IMR-90 (cell line): ENCODE measurements around the gene IFIT5. TPM values are rescaled to one million over a fixed set of nuclear protein-coding genes. Genes with fewer than 3 reads are reported as not detected.

Experiments
- ATAC-seq: fragments of 200-7000 bp; cut with Tn5 transposase; 2 replicates; pipeline ENCODE4 v1.9.1; 2020; ENCODE audit warnings: low read depth, mild to moderate bottlenecking, moderate library complexity
- BruUV-seq: library from RNA; stranded (reverse); fragments of 400-500 nt; replicated peaks from 2 replicates; lab custom pipeline; 2021; lab: Mats Ljungman, UMichigan
- CTCF ChIA-PET: fragments of 300-600 bp; formaldehyde crosslinking; extraction: SDS; loops from one replicate; lab custom pipeline; 2021; ENCODE audit warnings: antibody characterized with exemption; lab: Yijun Ruan, JAX
- POLR2A ChIA-PET: fragments of 300-600 bp; sonication (Branson Sonifier 250); formaldehyde crosslinking; loops from one replicate; lab custom pipeline; 2022; ENCODE audit warnings: antibody characterized with exemption; ENCODE audit not compliant: unreplicated experiment; lab: Charles Lee
- DNase-seq: peaks from one replicate; pipeline ENCODE4 v3.0.0; 2013
- H2AFZ ChIP-seq: replicated peaks from 2 replicates; pipeline ENCODE3; 2013; ENCODE audit warnings: low read length, mild to moderate bottlenecking; ENCODE audit not compliant: poor library complexity
- H2AK5ac ChIP-seq: 2 replicates; pipeline ENCODE4 v1.6.1; 2013; ENCODE audit warnings: low read depth, low read length, inconsistent platforms
- H2AK9ac ChIP-seq: replicated peaks from 2 replicates; pipeline ENCODE3; 2013; ENCODE audit warnings: mild to moderate bottlenecking, low read depth, low read length, moderate library complexity; ENCODE audit not compliant: poor library complexity
- H2BK120ac ChIP-seq: 2 replicates; pipeline ENCODE4 v1.6.1; 2013; ENCODE audit warnings: low read depth, low read length, inconsistent platforms
- H2BK15ac ChIP-seq: 3 replicates; pipeline ENCODE4 v1.6.1; 2013; ENCODE audit warnings: low read depth, low read length, inconsistent platforms
- H2BK20ac ChIP-seq: 2 replicates; pipeline ENCODE4 v1.6.1; 2013; ENCODE audit warnings: low read depth, mild to moderate bottlenecking, inconsistent platforms, low read length, moderate library complexity
- H2BK5ac ChIP-seq: 2 replicates; pipeline ENCODE4 v1.6.1; 2013; ENCODE audit warnings: mild to moderate bottlenecking, low read depth, low read length, inconsistent platforms; ENCODE audit not compliant: poor library complexity, severe bottlenecking
- H3K14ac ChIP-seq: replicated peaks from 2 replicates; pipeline ENCODE4 v1.6.1; 2013; ENCODE audit warnings: low read depth, low read length, inconsistent platforms
- H3K18ac ChIP-seq: 2 replicates; pipeline ENCODE4 v1.6.1; 2013; ENCODE audit warnings: low read depth, low read length, control low read depth
- H3K23ac ChIP-seq: 2 replicates; pipeline ENCODE4 v1.6.1; 2013; ENCODE audit warnings: low read depth, low read length, inconsistent platforms
- H3K27ac ChIP-seq: 2 replicates; pipeline ENCODE4 v1.5.1; 2013; ENCODE audit warnings: mild to moderate bottlenecking, control low read depth, low read length; ENCODE audit not compliant: insufficient read depth
- H3K27me3 ChIP-seq: 2 replicates; pipeline ENCODE4 v1.6.1; 2013; ENCODE audit warnings: low read length; ENCODE audit not compliant: control insufficient read depth, insufficient read depth
- H3K36me3 ChIP-seq: 2 replicates; pipeline ENCODE4 v1.6.1; 2013; ENCODE audit warnings: low read length, mixed read lengths; ENCODE audit not compliant: control insufficient read depth, insufficient read depth
- H3K4ac ChIP-seq: 2 replicates; pipeline ENCODE4 v1.6.1; 2013; ENCODE audit warnings: low read depth, low read length, inconsistent platforms
- H3K4me1 ChIP-seq: 2 replicates; pipeline ENCODE4 v1.6.1; 2013; ENCODE audit warnings: low read length, mixed read lengths; ENCODE audit not compliant: control insufficient read depth, insufficient read depth
- H3K4me2 ChIP-seq: 2 replicates; pipeline ENCODE4 v1.6.1; 2013; ENCODE audit warnings: low read depth, mild to moderate bottlenecking, control low read depth, low read length, moderate library complexity
- H3K4me3 ChIP-seq: 2 replicates; pipeline ENCODE4 v1.5.1; 2013; ENCODE audit warnings: low read depth, mild to moderate bottlenecking, control low read depth, low read length, moderate library complexity; ENCODE audit not compliant: insufficient read depth
- H3K56ac ChIP-seq: 2 replicates; pipeline ENCODE4 v1.6.1; 2013; ENCODE audit warnings: low read length, inconsistent platforms; ENCODE audit not compliant: insufficient read depth; ENCODE audit errors: extremely low read depth
- H3K79me1 ChIP-seq, 2 experiments: 2 replicates each; pipeline ENCODE4 v1.6.1; 2013; ENCODE audit warnings: low read length in 2 of 2, inconsistent platforms in 1 of 2, low read depth in 1 of 2
- H3K9ac ChIP-seq: 2 replicates; pipeline ENCODE4 v1.6.1; 2013; ENCODE audit warnings: low read depth, low read length, control low read depth
- H3K9me1 ChIP-seq: 2 replicates; pipeline ENCODE4 v1.6.1; 2013; ENCODE audit warnings: low read length, inconsistent platforms; ENCODE audit not compliant: insufficient read depth
- H3K9me3 ChIP-seq: 2 replicates; pipeline ENCODE4 v1.6.1; 2013; ENCODE audit warnings: low read length; ENCODE audit not compliant: control insufficient read depth, insufficient read depth
- H4K20me1 ChIP-seq: 2 replicates; pipeline ENCODE4 v1.6.1; 2013; ENCODE audit warnings: low read length, inconsistent platforms; ENCODE audit not compliant: insufficient read depth
- H4K5ac ChIP-seq: 2 replicates; pipeline ENCODE4 v1.6.1; 2013; ENCODE audit warnings: mild to moderate bottlenecking, low read depth, low read length, control low read depth
- H4K8ac ChIP-seq, 2 experiments: 2 replicates each; pipeline ENCODE4 v1.6.1; 2013; ENCODE audit warnings: low read depth in 2 of 2, low read length in 2 of 2, control low read depth in 1 of 2, inconsistent platforms in 1 of 2
- H4K91ac ChIP-seq: 2 replicates; pipeline ENCODE4 v1.6.1; 2013; ENCODE audit warnings: low read depth, low read length, inconsistent platforms; ENCODE audit not compliant: insufficient read depth
- BHLHE40 ChIP-seq: fragments of 150-350 bp; IDR thresholded peaks from 2 replicates; pipeline ENCODE4 v1.6.1; 2016; ENCODE audit warnings: mild to moderate bottlenecking, low read depth, low read length
- CEBPB ChIP-seq: IDR thresholded peaks from 2 replicates; pipeline ENCODE4 v1.6.1; 2012; ENCODE audit warnings: low read depth, low read length, improper control_type of control experiment
- CHD1 ChIP-seq: IDR thresholded peaks from 2 replicates; pipeline ENCODE4 v1.6.1; 2012; ENCODE audit warnings: low read depth, low read length, improper control_type of control experiment
- CTCF ChIP-seq: conservative IDR thresholded peaks from 2 replicates; pipeline ENCODE4 v1.5.1; 2012; ENCODE audit warnings: mild to moderate bottlenecking, low read depth, low read length, improper control_type of control experiment
- ELK1 ChIP-seq: fragments of 150-350 bp; IDR thresholded peaks from 2 replicates; pipeline ENCODE4 v1.6.1; 2016; ENCODE audit warnings: low read depth, mild to moderate bottlenecking, low read length, moderate library complexity, borderline replicate concordance
- FOS ChIP-seq: fragments of 150-350 bp; IDR thresholded peaks from 2 replicates; pipeline ENCODE4 v1.6.1; 2016; ENCODE audit warnings: low read depth, low read length
- MAFK ChIP-seq: IDR thresholded peaks from 2 replicates; pipeline ENCODE4 v1.6.1; 2012; ENCODE audit warnings: low read depth, low read length, improper control_type of control experiment
- MAZ ChIP-seq: IDR thresholded peaks from 2 replicates; pipeline ENCODE4 v1.6.1; 2012; ENCODE audit warnings: low read depth, mild to moderate bottlenecking, low read length, improper control_type of control experiment, moderate library complexity, borderline replicate concordance
- MXI1 ChIP-seq: IDR thresholded peaks from 2 replicates; pipeline ENCODE4 v1.6.1; 2012; ENCODE audit warnings: low read depth, mild to moderate bottlenecking, low read length, moderate library complexity, borderline replicate concordance
- NFE2L2 ChIP-seq: fragments of 150-350 bp; IDR thresholded peaks from 2 replicates; pipeline ENCODE4 v1.6.1; 2016; ENCODE audit warnings: low read depth, mild to moderate bottlenecking, low read length
- POLR2A ChIP-seq: IDR thresholded peaks from 2 replicates; pipeline ENCODE4 v1.6.1; 2012; ENCODE audit warnings: mild to moderate bottlenecking, low read depth, low read length
- RAD21 ChIP-seq: IDR thresholded peaks from 2 replicates; pipeline ENCODE4 v1.6.1; 2012; ENCODE audit warnings: low read length, improper control_type of control experiment
- RCOR1 ChIP-seq: IDR thresholded peaks from 2 replicates; pipeline ENCODE4 v1.6.1; 2012; ENCODE audit warnings: mild to moderate bottlenecking, low read length, improper control_type of control experiment; ENCODE audit not compliant: insufficient replicate concordance
- RFX5 ChIP-seq: IDR thresholded peaks from 2 replicates; pipeline ENCODE4 v1.8.0; 2012; ENCODE audit warnings: low read depth, mild to moderate bottlenecking, low read length, moderate library complexity
- SMC3 ChIP-seq: fragments of 150-350 bp; IDR thresholded peaks from 2 replicates; pipeline ENCODE4 v1.6.1; 2016; ENCODE audit warnings: low read depth, mild to moderate bottlenecking, antibody characterized with exemption, low read length, moderate library complexity
- USF2 ChIP-seq: fragments of 150-350 bp; IDR thresholded peaks from 2 replicates; pipeline ENCODE4 v1.6.1; 2017; ENCODE audit warnings: mild to moderate bottlenecking, antibody characterized with exemption, low read length, low read depth
- WGBS, 2 experiments: methylation state at CpG; one replicate each; pipeline versions ENCODE4 v1.1.5 to v1.1.7; 2013; ENCODE audit warnings: missing lambda C conversion rate in 2 of 2; ENCODE audit not compliant: insufficient read length in 1 of 2; ENCODE audit errors: extremely low coverage in 2 of 2; 5-methylcytosine and 5-hydroxymethylcytosine counted together
- dilution Hi-C: fragments of 300-500 bp; cut with HindIII; formaldehyde crosslinking; loops from one replicate; pipeline ENCODE4 v1.14.3; 2018; ENCODE audit warnings: low sequenced_read_pairs; ENCODE audit not compliant: unreplicated experiment
- in situ Hi-C: fragments of 300-500 bp; cut with MboI; formaldehyde crosslinking; loops from 3 replicates; pipeline ENCODE4 v1.14.3; 2019; ENCODE audit warnings: low sequenced_read_pairs, inconsistent platforms, mixed read lengths
- intact Hi-C: fragments of 100-400 bp; cut with micrococcal nuclease; formaldehyde crosslinking; loops from 2 replicates; pipeline ENCODE4 v1.10.0; 2022
- polyA plus RNA-seq, 3 experiments: library from polyadenylated mRNA; depleted of rRNA; stranded (reverse); fragments of >200 nt; gene quantifications; 2 replicates each; pipeline ENCODE4 v1.2.3, GENCODE V29; 2012; ENCODE audit warnings: low replicate concordance in 1 of 3
- total RNA-seq: library from RNA; depleted of rRNA; stranded (reverse); fragments of >200 nt; gene quantifications from 2 replicates; pipeline ENCODE4 v1.2.3, GENCODE V29; 2012

IFIT5 gene
- total and polyA plus RNA-seq, 2 of the 4 experiments (the other 2 are of a cell fraction), result 5.2 to 18.1 TPM

GRCh38 chr10:89425000-89425399 is 10.6 kb downstream of the IFIT5 start:
- Histone ChIP-seq H4K8ac (no peak overlapping the region), H2AK9ac (no peak overlapping the region), H3K4me1 (peaks cover 15% of the 10 kb centered on the region), H2BK5ac (no peak overlapping the region), H3K27ac (no peak overlapping the region), H3K36me3 (no peaks in the 10 kb centered on the region), H2AK5ac (no peak overlapping the region), H3K79me1 (no peaks in the 10 kb centered on the region; a peak in 1 of 4 replicates), H2BK15ac (no peak overlapping the region), H3K4me2 (no peak overlapping the region), H3K56ac (no peak overlapping the region), H4K20me1 (no peaks in the 10 kb centered on the region), H3K9me3 (no peaks in the 10 kb centered on the region), H3K27me3 (no peaks in the 10 kb centered on the region), H4K91ac (no peak overlapping the region), H3K9me1 (peaks cover 7% of the 10 kb centered on the region), H2BK20ac (no peak overlapping the region), H4K5ac (no peak overlapping the region), H3K14ac (no peak overlapping the region), H2AFZ (no peak overlapping the region), H3K9ac (no peak overlapping the region), H3K4me3 (no peak overlapping the region), H3K18ac (no peak overlapping the region), H2BK120ac (no peak overlapping the region), H3K23ac (no peak overlapping the region), H3K4ac (no peak overlapping the region)
- dilution Hi-C loops (no loop called here), in situ Hi-C loops (loop anchor here (5.0 to 25.0 kb wide), 3 partner anchors 137 to 1437 kb away; partner anchors contain the start of genes HTR7 and RPP30), intact Hi-C loops (loop anchor here (10.0 kb wide), 3 partner anchors 850 to 1440 kb away; no protein-coding TSS in a partner anchor)
- no TSS peak for BruUV-seq
- TF ChIP-seq FOS (no peak), RAD21 (no peak), POLR2A (no peak), MAFK (no peak), RFX5 (no peak), SMC3 (no peak), MXI1 (no peak), RCOR1 (no peak), CHD1 (no peak), USF2 (no peak), MAZ (no peak), CTCF (no peak), ELK1 (no peak), NFE2L2 (no peak), BHLHE40 (no peak), CEBPB (no peak)
- no peak for DNase-seq
- ChIA-PET POLR2A (no interaction called here), CTCF (no interaction called here)
- ATAC-seq, result no peak
- WGBS, 2 experiments, result no CpG with 5 or more reads among the region's 5 CpGs
